Nephron progenitor cell (in vitro differentiated cells): ENCODE data around the gene BMP2K.
"Not testable (repeated sequence)": the region's sequence is repeated elsewhere in the genome, so short reads cannot be mapped to it uniquely, and the experiment has no call there.

ENCODE experiments used
- DNase-seq: peaks from one replicate; pipeline ENCODE4 v3.0.0; 2021
- H3K27ac Mint-ChIP-seq: 2 replicates; pipeline ENCODE4 v1.8.0; 2021; ENCODE audit warnings: mild to moderate bottlenecking, moderate library complexity, mixed read lengths
- H3K27me3 Mint-ChIP-seq: 2 replicates; pipeline ENCODE4 v1.8.0; 2021; ENCODE audit warnings: mild to moderate bottlenecking, low read depth, mixed read lengths; ENCODE audit not compliant: poor library complexity
- H3K36me3 Mint-ChIP-seq: 2 replicates; pipeline ENCODE4 v1.8.0; 2021; ENCODE audit warnings: low read depth, mixed read lengths
- H3K4me1 Mint-ChIP-seq: 2 replicates; pipeline ENCODE4 v1.8.0; 2021; ENCODE audit warnings: mixed read lengths
- H3K4me3 Mint-ChIP-seq: 2 replicates; pipeline ENCODE4 v1.8.0; 2021; ENCODE audit warnings: mild to moderate bottlenecking, moderate library complexity, mixed read lengths
- H3K9me3 Mint-ChIP-seq: 2 replicates; pipeline ENCODE4 v1.8.0; 2021; ENCODE audit warnings: mild to moderate bottlenecking, moderate library complexity, mixed read lengths
- TF ChIP-seq, protein P1 (sequence below): fragments of 200-600 bp; sonication (generic); IDR thresholded peaks from 2 replicates; pipeline ENCODE4 v1.5.0; 2021; ENCODE audit warnings: antibody characterized with exemption

Gene BMP2K

DNA sequence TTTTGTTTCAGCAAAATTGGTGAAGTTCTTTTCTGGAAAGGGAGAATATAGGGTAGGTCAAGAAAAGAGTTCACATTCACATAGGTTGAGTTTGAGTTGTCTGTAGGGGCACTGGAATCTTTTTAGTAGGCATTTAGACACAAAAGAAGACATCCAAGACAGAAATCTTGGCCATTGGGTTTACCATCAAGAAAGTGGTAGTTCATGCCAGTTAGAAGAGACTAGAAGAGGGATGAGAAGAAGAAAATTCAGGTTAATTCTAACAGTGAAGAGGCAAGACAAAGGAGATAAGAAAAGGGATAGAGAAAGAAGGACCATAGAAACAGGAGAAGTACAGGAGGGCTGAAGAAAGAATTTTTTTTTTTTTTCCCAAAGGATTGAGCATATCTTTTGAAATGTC, 123.2 kb downstream of the BMP2K start:
- Mint-ChIP-seq H3K27ac (no peak overlapping the region), H3K9me3 (no peaks in the 10 kb centered on the region), H3K4me3 (no peak overlapping the region), H3K4me1 (no peaks in the 10 kb centered on the region), H3K36me3 (peaks cover 20% of the 10 kb centered on the region), H3K27me3 (no peaks in the 10 kb centered on the region)
- DNase-seq = no peak
- TF ChIP-seq, protein P1, sequence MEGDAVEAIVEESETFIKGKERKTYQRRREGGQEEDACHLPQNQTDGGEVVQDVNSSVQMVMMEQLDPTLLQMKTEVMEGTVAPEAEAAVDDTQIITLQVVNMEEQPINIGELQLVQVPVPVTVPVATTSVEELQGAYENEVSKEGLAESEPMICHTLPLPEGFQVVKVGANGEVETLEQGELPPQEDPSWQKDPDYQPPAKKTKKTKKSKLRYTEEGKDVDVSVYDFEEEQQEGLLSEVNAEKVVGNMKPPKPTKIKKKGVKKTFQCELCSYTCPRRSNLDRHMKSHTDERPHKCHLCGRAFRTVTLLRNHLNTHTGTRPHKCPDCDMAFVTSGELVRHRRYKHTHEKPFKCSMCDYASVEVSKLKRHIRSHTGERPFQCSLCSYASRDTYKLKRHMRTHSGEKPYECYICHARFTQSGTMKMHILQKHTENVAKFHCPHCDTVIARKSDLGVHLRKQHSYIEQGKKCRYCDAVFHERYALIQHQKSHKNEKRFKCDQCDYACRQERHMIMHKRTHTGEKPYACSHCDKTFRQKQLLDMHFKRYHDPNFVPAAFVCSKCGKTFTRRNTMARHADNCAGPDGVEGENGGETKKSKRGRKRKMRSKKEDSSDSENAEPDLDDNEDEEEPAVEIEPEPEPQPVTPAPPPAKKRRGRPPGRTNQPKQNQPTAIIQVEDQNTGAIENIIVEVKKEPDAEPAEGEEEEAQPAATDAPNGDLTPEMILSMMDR = no peak

DNA sequence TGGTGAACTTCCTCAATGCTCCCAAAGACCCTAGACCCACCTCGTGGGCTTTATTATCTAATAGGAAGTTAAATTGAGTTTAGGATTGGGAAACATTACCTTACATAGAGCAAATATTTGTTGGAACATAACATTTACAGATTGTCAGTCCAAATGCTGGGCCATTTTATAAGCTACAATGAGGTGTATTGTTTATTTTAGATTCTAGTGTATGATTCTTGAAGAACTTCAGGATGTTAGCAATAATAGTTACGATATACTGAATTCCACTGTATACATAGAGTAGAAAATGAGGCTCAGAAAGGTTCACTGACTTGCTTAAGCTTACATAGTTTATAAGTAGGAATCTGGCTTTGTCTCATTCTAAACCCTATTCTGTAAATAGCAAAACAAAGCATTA, 125.7 kb downstream of the BMP2K start:
- no peak overlapping the region for H3K4me3 Mint-ChIP-seq
- TF ChIP-seq, protein P1 = no peak
- DNase-seq = no peak
- no peaks in the 10 kb centered on the region for H3K27me3 Mint-ChIP-seq
- H3K36me3 Mint-ChIP-seq = peaks cover 20% of the 10 kb centered on the region
- H3K9me3 Mint-ChIP-seq = no peaks in the 10 kb centered on the region
- H3K27ac Mint-ChIP-seq = no peak overlapping the region
- no peaks in the 10 kb centered on the region for H3K4me1 Mint-ChIP-seq

DNA sequence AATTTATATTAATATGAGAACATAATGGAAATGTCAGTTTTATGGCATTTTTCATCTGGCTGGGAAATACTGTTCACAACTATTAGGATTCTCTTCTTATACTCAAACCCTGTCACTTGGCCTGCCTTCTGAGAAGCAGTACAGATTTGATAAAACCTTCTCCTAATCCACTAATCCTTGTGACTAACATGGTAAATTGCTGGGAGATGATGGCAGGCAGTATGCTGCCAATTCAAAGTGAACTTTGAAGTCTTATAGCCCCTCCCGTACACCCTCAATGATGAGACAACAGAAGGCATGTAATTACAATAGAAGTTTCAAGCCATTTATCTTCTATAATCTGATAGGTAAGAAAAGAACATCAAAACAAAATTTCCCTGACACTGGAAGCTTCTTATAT, 126.1 kb downstream of the BMP2K start:
- H3K4me3 Mint-ChIP-seq = no peak overlapping the region
- no peak for DNase-seq
- H3K9me3 Mint-ChIP-seq = no peaks in the 10 kb centered on the region
- no peaks in the 10 kb centered on the region for H3K27me3 Mint-ChIP-seq
- H3K4me1 Mint-ChIP-seq = no peaks in the 10 kb centered on the region
- TF ChIP-seq, protein P1 = no peak
- peaks cover 20% of the 10 kb centered on the region for H3K36me3 Mint-ChIP-seq
- H3K27ac Mint-ChIP-seq = no peak overlapping the region

DNA sequence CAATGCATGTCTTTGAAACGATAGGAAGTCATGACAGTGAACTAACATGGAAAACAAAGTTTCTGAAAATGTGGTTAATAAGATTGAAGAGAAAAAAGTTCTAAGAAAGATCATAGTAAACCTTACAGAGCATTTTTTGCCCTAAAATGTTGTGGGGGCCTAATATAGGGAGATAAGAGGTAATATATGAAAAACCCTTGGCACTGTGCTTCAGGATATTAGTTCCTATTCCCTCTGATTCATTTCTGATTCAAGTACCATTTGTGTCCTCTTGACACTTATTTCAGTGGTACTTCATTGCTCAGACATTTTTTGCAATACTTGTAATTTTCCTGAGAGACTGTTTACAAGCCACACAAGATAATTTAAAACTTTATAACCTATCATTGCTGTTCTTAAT, 128.0 kb downstream of the BMP2K start:
- no peak for DNase-seq
- no peaks in the 10 kb centered on the region for H3K9me3 Mint-ChIP-seq
- H3K27ac Mint-ChIP-seq = no peak overlapping the region
- peaks cover 28% of the 10 kb centered on the region for H3K36me3 Mint-ChIP-seq
- no peaks in the 10 kb centered on the region for H3K27me3 Mint-ChIP-seq
- TF ChIP-seq, protein P1 = no peak
- no peak overlapping the region for H3K4me3 Mint-ChIP-seq
- no peaks in the 10 kb centered on the region for H3K4me1 Mint-ChIP-seq

DNA sequence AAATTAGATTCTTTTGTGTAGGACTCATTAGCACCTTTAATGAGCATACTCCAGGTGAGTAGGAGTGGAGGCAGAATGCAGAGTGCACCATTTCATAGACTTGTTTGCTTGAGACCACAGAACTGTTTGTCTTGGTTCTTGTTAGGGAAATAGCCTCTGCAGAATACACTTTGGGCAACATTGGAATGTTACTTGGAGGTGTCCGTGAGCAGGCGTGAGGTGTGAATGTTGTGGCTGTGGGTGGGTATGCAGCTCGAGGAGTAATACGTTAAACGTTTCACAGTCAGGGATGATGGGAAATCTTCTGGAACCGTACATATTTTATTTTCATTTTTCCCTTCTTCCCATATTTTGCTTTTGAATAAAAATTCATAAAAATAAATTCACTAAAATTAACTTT, 131.5 kb downstream of the BMP2K start:
- H3K9me3 Mint-ChIP-seq = no peaks in the 10 kb centered on the region
- H3K36me3 Mint-ChIP-seq = peaks cover 45% of the 10 kb centered on the region
- TF ChIP-seq, protein P1 = no peak
- H3K27me3 Mint-ChIP-seq = no peaks in the 10 kb centered on the region
- H3K27ac Mint-ChIP-seq = no peak overlapping the region
- H3K4me3 Mint-ChIP-seq = no peak overlapping the region
- DNase-seq = no peak
- H3K4me1 Mint-ChIP-seq = no peaks in the 10 kb centered on the region

DNA sequence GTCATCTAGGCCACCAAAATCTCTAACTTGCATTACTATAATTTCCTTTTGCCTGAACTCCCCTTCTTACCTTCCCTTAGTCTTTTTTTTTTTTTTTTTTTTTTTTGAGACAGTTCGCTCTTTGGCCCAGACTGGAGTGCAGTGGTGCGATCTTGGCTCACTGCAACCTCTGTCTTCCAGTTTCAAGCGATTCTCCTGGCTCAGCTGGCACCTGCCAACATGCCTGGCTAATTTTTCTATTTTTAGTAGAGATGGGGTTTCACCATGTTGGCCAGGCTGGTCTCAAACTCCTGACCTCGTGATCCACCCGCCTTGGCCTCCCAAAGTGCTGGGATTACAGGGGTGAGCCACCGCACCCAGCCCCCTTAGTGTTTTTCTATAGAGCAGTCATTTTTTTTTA, 132.8 kb downstream of the BMP2K start:
- H3K4me3 Mint-ChIP-seq, DNase-seq, H3K9me3 Mint-ChIP-seq, H3K4me1 Mint-ChIP-seq, H3K27ac Mint-ChIP-seq, H3K27me3 Mint-ChIP-seq: not testable (repeated sequence)
- H3K36me3 Mint-ChIP-seq = peaks cover 40% of the 10 kb centered on the region
